Measurements from ENCODE around the gene INTS6L. TPM values are rescaled to one million over a fixed set of nuclear protein-coding genes. Genes with fewer than 3 reads are reported as not detected.
A peak's percentile ranks its signal among the peaks of the same experiment; 100 is the strongest.

The INTS6L gene
- total and polyA plus RNA-seq, 2 of the 8 experiments (the other 6 are each of a cell fraction or from before 2014, with no cell fraction given) = 4.1 to 5.2 TPM

- no peak for TF ChIP-seq EZH2 (IDR thresholded peaks at IDR 0.05; ENCODE audit: low read depth, low read length, severe bottlenecking)
- 0 out of 2 replicates have a peak, but pooled peaks have one; percentile 34 for TF ChIP-seq MAX (IDR thresholded peaks at IDR 0.05)
These were observed at the start of gene INTS6L (continued) for GRCh38 chrX:135520553-135521404.
